Measurements from ENCODE around the gene CEP41. TPM values are rescaled to one million over a fixed set of nuclear protein-coding genes. Genes with fewer than 3 reads are reported as not detected.

Gene CEP41
- total and polyA plus RNA-seq, 10 of the 15 experiments (the other 5 are each of a cell fraction or from before 2014, with no cell fraction given) = 11.4 to 43.0 (median 24.7) TPM

- Histone ChIP-seq H3K4me1 (ENCODE audit: control insufficient read depth, insufficient read depth, low read length) (no peaks in the 10 kb centered on the region), H3K79me2 (ENCODE audit: control insufficient read depth, insufficient read depth, low read length) (no peaks in the 10 kb centered on the region), H3K4me3 (no peak overlapping the region), H3K27me3 (replicated peaks in 1 of 2; ENCODE audit: control insufficient read depth in 2 of 2, insufficient read depth in 2 of 2, low read length in 1 of 2) (no peaks in the 10 kb centered on the region), H3K36me3 (ENCODE audit: control insufficient read depth in 2 of 2, insufficient read depth in 2 of 2, low read length in 1 of 2) (no peaks in the 10 kb centered on the region), H3K9ac (ENCODE audit: control insufficient read depth, insufficient read depth, low read length) (no peak overlapping the region), H3K9me3 (replicated peaks; ENCODE audit: control insufficient read depth, insufficient read depth, low read length) (no peaks in the 10 kb centered on the region; the same call in 2 of the 3 replicates), H2AFZ (ENCODE audit: control insufficient read depth, low read depth, low read length) (no peak overlapping the region), H3K4me2 (ENCODE audit: control insufficient read depth, insufficient read depth) (no peak overlapping the region), H3K27ac (ENCODE audit: control insufficient read depth, insufficient read depth) (no peak overlapping the region), H4K20me1 (ENCODE audit: control insufficient read depth, insufficient read depth) (no peaks in the 10 kb centered on the region)
- in situ Hi-C loops (cut with MboI) (no loop called here), intact Hi-C loops (cut with micrococcal nuclease; ENCODE audit: unreplicated experiment) (no loop called here)
- ATAC-seq = no peak
- POLR2A ChIA-PET = no interaction called here
- SMC1A ChIA-PET (ENCODE audit: uncharacterized antibody, unreplicated experiment) = no interaction called here
- FAIRE-seq = no peak
- BruUV-seq (replicated peaks) = no TSS peak
- no peak for DNase-seq (ENCODE audit: low read depth, low spot score)
- RAD21 ChIA-PET (ENCODE audit: unreplicated experiment) = no interaction called here
- 58% methylated on average over 3 of the region's 3 CpGs for WGBS (ENCODE audit: insufficient coverage, insufficient replicate concordance, low lambda C conversion rate, missing lambda C conversion rate)
- TF ChIP-seq SIX5 (IDR thresholded peaks at IDR 0.05; ENCODE audit: low read depth, low read length, severe bottlenecking) (no peak), CEBPZ (IDR thresholded peaks at IDR 0.05; ENCODE audit: low read depth, low read length) (no peak), RFX5 (IDR thresholded peaks at IDR 0.05; ENCODE audit: low read depth, low read length) (no peak), NR2C2 (IDR thresholded peaks at IDR 0.05; ENCODE audit: borderline replicate concordance, control insufficient read depth, insufficient read length, low read depth) (no peak), SIN3A (IDR thresholded peaks at IDR 0.05; ENCODE audit: low read depth, low read length) (no peak), ATF7 (IDR thresholded peaks at IDR 0.05; ENCODE audit: low read depth) (no peak), NFXL1 (IDR thresholded peaks at IDR 0.05; ENCODE audit: borderline replicate concordance) (no peak), IRF5 (IDR thresholded peaks at IDR 0.05; ENCODE audit: borderline replicate concordance) (no peak), JUND (IDR thresholded peaks at IDR 0.05; ENCODE audit: low read depth, low read length) (no peak), SMAD1 (IDR thresholded peaks at IDR 0.05; ENCODE audit: low read depth, partially characterized antibody) (no peak)
- TF ChIP-seq, protein P1, sequence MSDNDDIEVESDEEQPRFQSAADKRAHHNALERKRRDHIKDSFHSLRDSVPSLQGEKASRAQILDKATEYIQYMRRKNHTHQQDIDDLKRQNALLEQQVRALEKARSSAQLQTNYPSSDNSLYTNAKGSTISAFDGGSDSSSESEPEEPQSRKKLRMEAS (IDR thresholded peaks at IDR 0.05; ENCODE audit: low read depth, low read length) = no peak
- CTCF ChIA-PET = no interaction called here
Measured at GRCh38 chr7:130387306-130387627, 53.5 kb downstream of the CEP41 start.

Measured in GM12878 (cell line).